HepG2 (cell line): ENCODE data around the gene CHFR.

Experiments
- SALL2 ChIP-seq: sonication (generic); formaldehyde crosslinking; IDR thresholded peaks from 2 replicates; pipeline ENCODE4 v1.8.1; 2023; ENCODE audit warnings: mild to moderate bottlenecking, missing genetic modification reagents, inconsistent platforms
- SMAD1 ChIP-seq: sonication (generic); formaldehyde crosslinking; IDR thresholded peaks from 2 replicates; pipeline ENCODE4 v1.4.0; 2020; ENCODE audit warnings: missing genetic modification reagents, low read depth, mild to moderate bottlenecking, borderline replicate concordance

GRCh38 chr12:132798836-132799235 lies 88.6 kb downstream of the CHFR start:
- TF ChIP-seq SMAD1 (CRISPR knock-in tag) = no peak
- no peak for TF ChIP-seq SALL2 (CRISPR knock-in tag)
